Suprapubic skin (tissue), 4 donors: ENCODE data around the gene ADAMTS3. TPM values are rescaled to one million over a fixed set of nuclear protein-coding genes. Genes with fewer than 3 reads are reported as not detected.

Source experiments
- DNase-seq, 2 donors: peaks; one replicate each; pipeline ENCODE4 v3.0.0-alpha.2; 2019; ENCODE audit warnings: low spot score in 2 of 2
- H3K27ac ChIP-seq: fragments of 200-600 bp; sonication (generic); one replicate; pipeline ENCODE4 v1.5.1; 2019
- H3K27me3 ChIP-seq: fragments of 200-600 bp; sonication (generic); one replicate; pipeline ENCODE4 v1.5.1; 2019
- H3K36me3 ChIP-seq: fragments of 200-600 bp; sonication (generic); one replicate; pipeline ENCODE4 v1.5.1; 2019
- H3K4me1 ChIP-seq: fragments of 200-600 bp; sonication (generic); one replicate; pipeline ENCODE4 v1.5.1; 2019
- H3K4me3 ChIP-seq: fragments of 200-600 bp; sonication (generic); one replicate; pipeline ENCODE4 v1.5.1; 2019; ENCODE audit warnings: mild to moderate bottlenecking
- H3K9me3 ChIP-seq: fragments of 200-600 bp; sonication (generic); one replicate; pipeline ENCODE4 v1.5.1; 2019
- CTCF ChIP-seq, 2 donors: fragments of 200-600 bp in 1 of 2; fragments of 450-650 bp in 1 of 2; sonication (generic) in 1 of 2; IDR thresholded peaks; one replicate each; pipeline ENCODE4 v1.5.1; 2016 to 2019; ENCODE audit warnings: antibody characterized with exemption in 2 of 2, mild to moderate bottlenecking in 1 of 2, moderate library complexity in 1 of 2
- EP300 ChIP-seq: sonication (generic); formaldehyde crosslinking; IDR thresholded peaks from one replicate; pipeline ENCODE4 v1.6.1; 2017; ENCODE audit warnings: antibody characterized with exemption
- POLR2A ChIP-seq, 2 donors: fragments of 450-650 bp; IDR thresholded peaks; one replicate each; pipeline ENCODE4 v1.6.1; 2017; ENCODE audit warnings: antibody characterized with exemption in 2 of 2, mild to moderate bottlenecking in 2 of 2, moderate library complexity in 2 of 2
- POLR2AphosphoS5 ChIP-seq, 3 donors: sonication (generic); formaldehyde crosslinking; IDR thresholded peaks; one replicate each; pipeline ENCODE4 v1.6.1; 2017; ENCODE audit warnings: antibody characterized with exemption in 3 of 3
- WGBS: methylation state at CpG from one replicate; pipeline ENCODE4 v1.1.5; 2018; 5-methylcytosine and 5-hydroxymethylcytosine counted together
- total RNA-seq, 4 donors: library from RNA; depleted of rRNA; stranded (reverse); fragments of >200 nt; gene quantifications; one replicate each; pipeline ENCODE4 v1.1.0, GENCODE V29; 2016

Gene ADAMTS3
- total RNA-seq, 4 donors from 2014 or later = 0.21 to 0.80 (median 0.70) TPM

DNA sequence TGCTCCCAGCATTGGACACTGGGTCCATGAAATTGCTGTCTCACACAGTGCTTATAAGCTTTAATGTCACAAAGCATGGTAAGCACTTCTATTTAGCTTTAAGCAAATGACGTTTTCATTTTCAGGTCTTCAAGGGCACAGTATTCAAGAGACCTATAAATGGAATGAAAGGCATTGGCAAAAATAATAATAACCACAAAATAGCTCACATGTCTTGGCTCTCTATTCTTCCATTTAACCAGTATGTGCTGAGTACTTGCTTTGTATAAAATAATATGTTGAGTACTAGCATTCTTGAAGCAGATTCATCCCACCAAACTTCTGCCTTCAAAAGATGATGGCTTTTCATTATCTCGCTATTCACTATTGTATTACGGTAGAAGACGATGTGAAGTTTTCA lies 203.0 kb downstream of the ADAMTS3 start:
- H3K27ac ChIP-seq = no peak overlapping the region
- no peaks in the 10 kb centered on the region for H3K9me3 ChIP-seq
- no peak for DNase-seq
- 73% methylated on average over 4 of the region's 4 CpGs for WGBS
- H3K4me1 ChIP-seq = peaks cover 2% of the 10 kb centered on the region
- no peak overlapping the region for H3K4me3 ChIP-seq
- no peaks in the 10 kb centered on the region for H3K36me3 ChIP-seq
- TF ChIP-seq POLR2A (IDR thresholded peaks at IDR 0.05) = no peak
- no peak for TF ChIP-seq POLR2AphosphoS5 (IDR thresholded peaks at IDR 0.05)
- TF ChIP-seq CTCF (IDR thresholded peaks at IDR 0.05) = no peak
- no peak for TF ChIP-seq EP300
- no peaks in the 10 kb centered on the region for H3K27me3 ChIP-seq

DNA sequence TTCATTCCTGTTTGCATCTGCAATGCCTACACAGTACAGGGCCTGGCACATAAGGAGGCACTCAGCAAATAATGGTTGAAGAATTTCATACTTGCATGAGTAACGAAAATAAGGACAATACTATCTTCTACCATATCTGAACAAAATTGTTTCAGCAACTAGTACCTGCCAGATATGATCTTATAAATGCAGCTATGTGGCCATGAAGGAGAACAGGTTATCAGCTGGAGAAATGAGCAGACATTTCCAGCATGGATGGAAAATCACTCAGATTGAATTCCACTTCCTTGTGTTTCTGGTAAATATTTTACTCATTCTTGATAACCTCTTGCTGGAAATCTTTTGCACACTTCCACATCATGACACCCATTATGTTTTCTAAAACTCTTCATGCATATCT lies 204.0 kb downstream of the ADAMTS3 start:
- Histone ChIP-seq H3K9me3 (no peaks in the 10 kb centered on the region), H3K36me3 (no peaks in the 10 kb centered on the region), H3K4me3 (no peak overlapping the region), H3K4me1 (peaks cover 2% of the 10 kb centered on the region), H3K27me3 (no peaks in the 10 kb centered on the region), H3K27ac (no peak overlapping the region)
- WGBS = 24% methylated on average over 1 of the region's 1 CpG
- DNase-seq = no peak
- TF ChIP-seq POLR2A (IDR thresholded peaks at IDR 0.05) = no peak
- TF ChIP-seq EP300 = no peak
- TF ChIP-seq POLR2AphosphoS5 (IDR thresholded peaks at IDR 0.05) = no peak
- TF ChIP-seq CTCF (IDR thresholded peaks at IDR 0.05) = no peak

DNA sequence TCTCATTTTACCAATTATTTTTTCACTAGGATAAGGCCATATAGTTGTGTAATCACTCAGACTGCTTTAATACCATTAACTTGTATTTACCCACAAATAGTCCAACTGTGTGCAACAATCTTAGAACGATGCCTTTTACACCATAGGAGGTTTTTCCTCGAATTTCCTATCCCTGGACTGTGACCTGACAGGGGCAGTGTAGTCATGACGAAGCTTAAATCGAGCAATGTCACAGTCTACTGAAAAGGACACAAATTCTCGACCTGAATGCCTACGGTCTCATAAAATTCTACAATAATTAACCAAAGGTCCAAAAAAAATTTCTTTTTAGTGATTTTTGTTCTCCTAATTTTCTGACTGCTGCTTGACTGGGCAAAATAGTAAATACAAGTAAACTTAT lies 208.9 kb downstream of the ADAMTS3 start:
- Histone ChIP-seq H3K4me1 (no peaks in the 10 kb centered on the region), H3K36me3 (no peaks in the 10 kb centered on the region), H3K27me3 (no peaks in the 10 kb centered on the region), H3K9me3 (no peaks in the 10 kb centered on the region), H3K4me3 (no peak overlapping the region), H3K27ac (no peak overlapping the region)
- no peak for DNase-seq
- TF ChIP-seq CTCF (IDR thresholded peaks at IDR 0.05) = no peak
- TF ChIP-seq EP300 = no peak
- no peak for TF ChIP-seq POLR2A (IDR thresholded peaks at IDR 0.05)
- TF ChIP-seq POLR2AphosphoS5 (IDR thresholded peaks at IDR 0.05) = no peak
- 88% methylated on average over 6 of the region's 6 CpGs for WGBS

DNA sequence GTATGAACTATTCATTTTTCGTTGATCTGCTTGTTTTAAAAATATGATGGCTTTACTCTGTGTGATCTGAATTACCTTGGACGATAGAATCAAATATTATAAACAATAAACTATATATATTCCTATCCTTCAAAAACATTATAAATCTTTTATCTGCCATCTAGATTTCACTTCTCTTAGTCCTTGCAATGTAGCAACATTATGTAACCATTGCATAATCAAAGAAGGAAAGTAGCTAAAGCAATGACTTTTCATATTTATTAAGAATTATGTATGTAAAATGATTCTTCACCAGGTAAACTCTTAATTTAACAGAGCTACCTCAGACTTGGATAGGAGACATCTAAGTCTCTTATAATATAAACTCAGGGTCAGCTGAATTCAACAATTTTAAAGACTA lies 210.5 kb downstream of the ADAMTS3 start:
- TF ChIP-seq CTCF (IDR thresholded peaks at IDR 0.05) (no peak), EP300 (no peak), POLR2A (IDR thresholded peaks at IDR 0.05) (no peak)
- H3K4me3 ChIP-seq = no peak overlapping the region
- H3K9me3 ChIP-seq = no peaks in the 10 kb centered on the region
- no peak for DNase-seq
- H3K4me1 ChIP-seq = no peaks in the 10 kb centered on the region
- no peaks in the 10 kb centered on the region for H3K36me3 ChIP-seq
- H3K27ac ChIP-seq = no peak overlapping the region
- WGBS = 65% methylated on average over 2 of the region's 2 CpGs
- no peaks in the 10 kb centered on the region for H3K27me3 ChIP-seq

GRCh38 chr4:72357908-72358307 lies 211.1 kb downstream of the ADAMTS3 start:
- Histone ChIP-seq H3K4me3 (no peak overlapping the region), H3K36me3 (no peaks in the 10 kb centered on the region), H3K4me1 (no peaks in the 10 kb centered on the region), H3K27ac (no peak overlapping the region), H3K9me3 (no peaks in the 10 kb centered on the region), H3K27me3 (no peaks in the 10 kb centered on the region)
- TF ChIP-seq POLR2AphosphoS5 (IDR thresholded peaks at IDR 0.05) (no peak), POLR2A (IDR thresholded peaks at IDR 0.05) (no peak), CTCF (IDR thresholded peaks at IDR 0.05) (no peak), EP300 (no peak)
- DNase-seq = no peak
- 42% methylated on average over 1 of the region's 1 CpG for WGBS
